ENCODE measurements around the gene MCRIP1. TPM values are rescaled to one million over a fixed set of nuclear protein-coding genes. Genes with fewer than 3 reads are reported as not detected.

Gene MCRIP1
- total and polyA plus RNA-seq, 2 of the 4 experiments (the other 2 are of a cell fraction), result 56.5 to 164 TPM

DNA sequence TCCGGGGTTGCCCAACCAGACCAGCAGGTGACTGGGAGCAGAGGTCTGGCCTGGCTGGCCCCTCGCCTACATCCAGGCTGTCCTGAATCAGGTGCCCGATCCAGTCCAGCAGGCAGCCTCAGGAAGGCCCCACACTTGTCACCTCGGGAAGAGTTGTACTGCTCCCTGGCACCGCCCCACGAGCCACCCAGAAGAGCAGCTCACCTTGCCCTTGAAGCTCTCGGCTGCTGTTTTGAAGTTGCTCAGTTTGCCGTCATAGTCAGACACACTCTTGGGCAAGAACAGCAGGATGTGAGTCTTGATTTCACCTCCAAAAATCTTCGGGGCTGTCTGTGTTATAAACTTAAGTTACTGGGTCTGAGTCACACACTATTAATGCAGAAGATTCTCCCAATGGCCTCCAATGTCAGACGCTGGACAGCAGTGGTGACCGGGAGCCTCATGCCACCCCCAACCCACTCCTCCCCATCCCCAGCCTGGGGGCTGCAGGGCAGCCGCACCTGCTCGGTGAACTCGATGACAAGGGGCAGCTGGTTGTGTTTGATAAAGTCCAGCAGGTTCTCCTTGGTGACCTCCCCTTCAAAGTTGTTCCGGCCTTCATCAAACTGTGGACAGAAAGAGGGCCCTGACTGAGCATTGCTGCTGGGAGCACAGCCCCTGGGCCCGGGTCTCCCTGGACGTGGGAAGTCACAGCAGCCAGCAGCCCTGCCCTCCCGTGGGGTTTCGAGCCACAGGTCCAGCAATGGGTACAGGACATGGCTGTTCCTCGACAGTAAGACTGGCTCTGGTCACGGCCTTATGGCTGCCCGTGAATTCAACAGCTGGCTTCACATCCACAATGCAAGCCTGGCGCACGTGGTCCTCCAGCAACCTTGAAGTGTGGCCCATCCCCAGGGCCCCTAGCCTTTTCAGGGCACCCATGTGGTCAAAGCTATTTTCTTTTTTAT lies 13.9 kb upstream of the MCRIP1 start:
- CTCF ChIA-PET, result interaction anchor here (0.6 kb wide), 1 partner anchor 47 kb away, joined by 5 read pairs; no protein-coding TSS in a partner anchor

More for the DNA sequence above, 13.9 kb upstream of the MCRIP1 start:
- ATAC-seq (ENCODE audit: low read depth), result no peak
- Histone ChIP-seq H3K23ac (ENCODE audit: low read depth, low read length) (no peak overlapping the region), H2BK20ac (ENCODE audit: low read depth, low read length) (no peak overlapping the region), H4K20me1 (ENCODE audit: insufficient read depth, low read length) (peaks cover 59% of the 10 kb centered on the region), H3K4ac (ENCODE audit: low read depth, low read length) (no peak overlapping the region), H3K9me3 (ENCODE audit: control insufficient read depth, insufficient read depth, low read length) (no peaks in the 10 kb centered on the region), H2BK5ac (ENCODE audit: low read depth, low read length, poor library complexity, severe bottlenecking) (no peak overlapping the region), H3K4me2 (ENCODE audit: low read depth, low read length) (no peak overlapping the region), H4K8ac (ENCODE audit: low read depth in 2 of 2, low read length in 2 of 2) (no peak overlapping the region), H4K91ac (ENCODE audit: insufficient read depth, low read depth, low read length) (no peak overlapping the region), H2BK15ac (ENCODE audit: low read depth, low read length) (no peak overlapping the region), H3K9ac (ENCODE audit: low read depth, low read length) (no peak overlapping the region), H2AFZ (replicated peaks; ENCODE audit: low read length, poor library complexity) (no peak overlapping the region), H3K4me1 (ENCODE audit: control insufficient read depth, insufficient read depth, low read length) (no peaks in the 10 kb centered on the region), H3K27ac (ENCODE audit: insufficient read depth, low read length) (no peak overlapping the region), H2BK120ac (ENCODE audit: low read depth, low read length) (no peak overlapping the region), H3K36me3 (ENCODE audit: control insufficient read depth, insufficient read depth, low read length) (peaks cover 72% of the 10 kb centered on the region), H3K18ac (ENCODE audit: low read depth, low read length) (no peak overlapping the region), H3K14ac (replicated peaks; ENCODE audit: low read depth, low read length) (no peak overlapping the region), H3K9me1 (ENCODE audit: insufficient read depth, low read length) (no peaks in the 10 kb centered on the region), H3K56ac (ENCODE audit: extremely low read depth, insufficient read depth, low read length) (no peak overlapping the region), H2AK9ac (replicated peaks; ENCODE audit: low read depth, low read length, poor library complexity) (no peak overlapping the region), H2AK5ac (ENCODE audit: low read depth, low read length) (no peak overlapping the region), H3K4me3 (ENCODE audit: insufficient read depth, low read depth, low read length) (no peak overlapping the region), H4K5ac (ENCODE audit: low read depth, low read length) (no peak overlapping the region), H3K27me3 (ENCODE audit: control insufficient read depth, insufficient read depth, low read length) (no peaks in the 10 kb centered on the region), H3K79me1 (ENCODE audit: low read depth in 1 of 2, low read length in 2 of 2) (peaks cover 8 to 52% of the 10 kb centered on the region in 2 experiments)
- POLR2A ChIA-PET (ENCODE audit: unreplicated experiment), result no interaction called here
- intact Hi-C loops (cut with micrococcal nuclease), result no loop called here
- dilution Hi-C loops (cut with HindIII; ENCODE audit: low sequenced_read_pairs, unreplicated experiment), result no loop called here
- TF ChIP-seq NFE2L2 (IDR thresholded peaks at IDR 0.05; ENCODE audit: low read depth, low read length) (no peak), BHLHE40 (IDR thresholded peaks at IDR 0.05; ENCODE audit: low read depth, low read length) (no peak), MAZ (IDR thresholded peaks at IDR 0.05; ENCODE audit: borderline replicate concordance, low read depth, low read length) (no peak), USF2 (IDR thresholded peaks at IDR 0.05; ENCODE audit: low read depth, low read length) (no peak), CEBPB (IDR thresholded peaks at IDR 0.05; ENCODE audit: low read depth, low read length) (no peak), SMC3 (IDR thresholded peaks at IDR 0.05; ENCODE audit: low read depth, low read length) (no peak), RFX5 (IDR thresholded peaks at IDR 0.05; ENCODE audit: low read depth, low read length) (no peak), POLR2A (IDR thresholded peaks at IDR 0.05; ENCODE audit: low read depth, low read length) (no peak; the same call in 1 of the 2 replicates), MXI1 (IDR thresholded peaks at IDR 0.05; ENCODE audit: borderline replicate concordance, low read depth, low read length) (no peak), CHD1 (IDR thresholded peaks at IDR 0.05; ENCODE audit: low read depth, low read length) (no peak), MAFK (IDR thresholded peaks at IDR 0.05; ENCODE audit: low read depth, low read length) (no peak), RCOR1 (IDR thresholded peaks at IDR 0.05; ENCODE audit: insufficient replicate concordance, low read length) (no peak), RAD21 (IDR thresholded peaks at IDR 0.05; ENCODE audit: low read length) (no peak)
- WGBS, 2 experiments (ENCODE audit: extremely low coverage in 2 of 2, insufficient read length in 1 of 2), result 95% methylated on average over 8 of the region's 24 CpGs; no CpG with 5 or more reads in 1 of the 2 experiments
- in situ Hi-C loops (cut with MboI; ENCODE audit: low sequenced_read_pairs), result no loop called here
- no peak for DNase-seq
- no TSS peak for BruUV-seq (replicated peaks)
